ENCODE data around the gene CASP12.

DNA sequence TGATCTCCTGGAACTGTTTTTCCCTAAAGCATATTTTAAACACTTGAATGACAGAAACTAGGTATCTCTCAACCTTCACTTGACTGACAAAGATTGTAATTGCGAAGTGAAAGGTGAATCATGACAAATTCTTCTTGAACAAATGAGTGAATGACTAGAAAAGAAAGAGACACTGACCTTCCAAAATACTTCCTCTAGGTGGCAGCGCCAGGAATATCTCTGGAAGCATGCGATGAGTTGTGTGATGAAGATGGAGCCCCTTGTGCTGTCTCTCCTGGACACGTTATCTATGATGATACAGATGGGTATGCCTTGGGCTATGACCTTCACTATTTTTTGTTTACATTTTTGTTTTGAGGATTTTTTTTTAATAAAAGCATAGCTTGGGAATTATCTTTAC is 7.0 kb upstream of the CASP12 start:
- TF ChIP-seq EZH2 (IDR thresholded peaks at IDR 0.05) = no peak
- TF ChIP-seq POLR2AphosphoS5 (IDR thresholded peaks at IDR 0.05; ENCODE audit: borderline replicate concordance, low read depth, low read length) = no peak

Measured in SK-N-MC (cell line).